Activated T-cell treated with anti-CD3 and anti-CD28 coated beads for 48 hours (primary cell): ENCODE results near the gene TMEM273.

Experiments used
- DNase-seq: peaks from one replicate; pipeline ENCODE4 v3.0.0-alpha.2; 2020; ENCODE audit warnings: low read depth

TMEM273 gene

DNA sequence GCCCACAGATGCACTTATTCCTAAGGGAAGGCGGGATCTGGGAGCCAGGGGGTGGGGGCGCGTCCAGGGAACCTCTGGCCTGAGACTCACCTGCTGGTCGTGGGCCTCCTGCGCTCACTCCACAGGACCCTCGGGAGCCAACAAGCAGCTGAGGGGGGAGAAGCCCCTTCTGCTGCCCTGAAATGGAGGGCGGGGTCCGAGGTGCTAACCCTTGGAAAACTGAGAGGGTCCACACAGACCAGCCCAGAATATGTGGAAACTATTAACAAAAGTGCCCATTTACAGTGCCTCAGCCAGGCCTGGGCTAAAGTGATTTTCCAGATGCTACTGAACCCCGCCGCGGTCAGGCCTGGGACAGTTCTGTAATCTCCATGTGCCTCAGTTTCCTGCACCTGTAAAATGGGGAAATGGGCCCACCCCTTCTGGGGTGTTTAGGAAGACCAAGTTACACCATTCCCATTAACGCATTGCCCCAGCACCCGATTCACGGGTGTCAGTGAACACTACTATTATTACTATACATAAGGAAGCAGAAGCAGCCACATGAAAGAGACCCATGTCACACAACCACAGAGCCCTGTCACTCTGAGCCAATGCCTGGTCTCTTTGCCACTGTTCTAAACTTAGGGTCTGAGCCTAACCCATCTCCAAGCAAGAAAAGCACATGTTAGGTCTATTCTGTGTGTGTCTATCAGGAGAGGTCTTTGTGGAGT is 72.2 kb downstream of the TMEM273 start:
- no peak for DNase-seq

DNA sequence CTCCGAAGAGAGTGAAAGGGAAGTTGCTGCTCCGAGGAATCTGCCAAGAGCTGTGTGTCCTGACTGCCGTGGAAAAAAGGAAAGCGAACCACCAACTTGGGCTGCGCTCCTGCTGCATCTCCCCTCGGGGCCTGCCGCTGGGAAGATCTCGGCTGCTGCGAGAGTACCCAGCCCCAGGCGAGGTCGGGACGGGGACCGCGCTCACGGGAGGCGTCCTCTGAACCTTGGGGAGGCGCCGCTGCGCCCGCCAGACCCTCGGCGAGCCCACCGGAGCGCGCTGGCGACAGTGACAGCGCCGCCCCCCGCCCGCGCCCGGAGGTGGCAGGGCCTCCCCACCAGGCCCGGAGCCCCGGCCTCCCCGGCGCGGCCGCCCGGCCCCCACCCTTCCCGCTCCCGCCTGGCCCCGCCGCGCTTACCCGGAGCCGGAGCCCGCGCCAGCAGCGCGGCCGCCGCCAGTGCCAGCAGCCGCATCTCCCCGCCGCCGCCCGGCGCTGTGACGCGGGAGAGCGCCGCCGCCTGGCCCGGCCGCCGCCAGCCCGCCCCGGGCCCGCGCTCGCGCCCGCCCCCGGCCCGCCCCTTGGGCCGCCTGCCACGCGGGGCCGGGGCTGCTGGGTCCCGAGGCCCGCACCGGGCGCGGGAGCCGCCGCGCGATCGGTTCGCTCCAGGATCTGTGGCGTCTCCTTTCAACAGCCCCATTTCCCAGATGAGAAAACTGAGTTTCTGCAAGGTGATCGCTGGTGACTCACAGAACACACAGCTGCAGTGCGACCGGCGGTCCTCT is 73.0 kb downstream of the TMEM273 start, which contains the start of gene VSTM4:
TSS of gene VSTM4 (minus strand) at position 508 of the 781 bp plus-strand sequence. CDS start at position 471, 37 bp downstream.
- DNase-seq: peak; percentile 17

DNA sequence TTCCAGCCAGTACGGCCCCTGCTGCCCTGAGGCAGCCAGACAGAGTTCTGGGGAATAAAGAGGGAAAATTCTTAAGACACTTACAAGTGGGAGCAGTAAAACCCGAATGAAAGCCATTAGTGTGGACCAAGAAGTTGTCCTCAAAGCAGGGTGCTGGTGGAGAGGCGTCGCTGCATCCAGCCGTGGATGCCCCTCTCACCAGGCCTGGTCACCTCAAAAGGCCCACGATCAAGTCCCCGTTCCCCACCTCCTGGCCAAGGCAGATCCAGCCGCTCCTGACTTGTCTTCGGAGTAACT is 73.5 kb downstream of the TMEM273 start:
- no peak for DNase-seq

DNA sequence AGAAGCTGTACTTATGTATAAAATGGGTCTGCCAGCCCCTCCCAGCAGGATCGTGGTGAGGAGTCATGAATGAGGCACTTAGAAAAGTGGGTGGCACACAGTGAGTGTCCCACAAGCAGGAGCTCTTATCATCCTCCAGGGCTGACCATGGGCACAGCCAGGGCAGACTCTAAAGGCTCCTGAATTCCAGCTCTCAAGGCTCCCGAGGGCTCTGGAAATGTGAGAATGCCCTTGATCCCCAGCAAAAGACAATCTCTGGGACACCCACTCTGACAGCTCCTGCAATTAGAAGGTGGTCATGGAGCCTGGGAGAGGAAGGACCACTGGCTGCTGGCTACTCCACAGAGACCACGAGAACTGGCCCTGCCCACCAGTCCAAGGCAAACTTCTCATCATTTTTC is 74.5 kb downstream of the TMEM273 start:
- no peak for DNase-seq

DNA sequence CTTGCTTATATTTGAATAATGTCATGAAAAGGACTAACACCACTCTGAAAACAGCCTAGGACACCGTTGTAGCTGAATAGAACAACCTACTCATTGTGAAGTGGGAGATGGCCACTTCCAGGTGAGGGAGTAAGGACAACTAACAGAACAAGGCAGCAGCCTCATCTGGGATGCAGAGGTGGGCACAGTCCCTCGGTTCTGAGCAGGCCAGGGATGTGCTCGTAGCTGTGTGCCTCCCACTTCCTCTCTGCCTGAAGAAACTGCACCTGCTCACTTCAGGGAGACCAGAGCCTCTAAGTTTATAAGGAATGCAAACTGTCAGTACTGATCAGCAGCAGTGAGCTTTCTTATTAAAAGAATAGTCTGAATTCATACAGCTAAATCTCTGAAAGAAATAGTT is 75.3 kb downstream of the TMEM273 start:
- DNase-seq: no peak

DNA sequence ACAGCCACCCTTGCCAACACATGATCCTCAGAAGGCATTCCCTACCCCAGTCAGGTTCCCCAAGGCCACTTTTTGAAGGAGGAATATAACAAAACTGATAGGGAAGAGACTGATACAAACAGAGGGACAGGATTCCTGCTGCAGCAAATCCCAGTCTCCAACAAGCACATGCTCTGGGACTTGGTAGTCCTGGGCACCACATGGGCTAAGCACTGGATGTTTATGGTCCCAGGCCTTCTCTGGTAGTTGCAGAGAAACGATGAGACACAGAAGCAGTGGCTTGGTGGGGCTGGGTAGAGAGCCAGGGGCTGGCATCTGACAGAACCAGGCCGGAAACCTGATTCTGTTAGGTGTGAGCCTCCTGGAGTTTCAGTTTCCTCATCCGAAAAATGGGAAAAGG is 76.1 kb downstream of the TMEM273 start:
- DNase-seq: no peak

DNA sequence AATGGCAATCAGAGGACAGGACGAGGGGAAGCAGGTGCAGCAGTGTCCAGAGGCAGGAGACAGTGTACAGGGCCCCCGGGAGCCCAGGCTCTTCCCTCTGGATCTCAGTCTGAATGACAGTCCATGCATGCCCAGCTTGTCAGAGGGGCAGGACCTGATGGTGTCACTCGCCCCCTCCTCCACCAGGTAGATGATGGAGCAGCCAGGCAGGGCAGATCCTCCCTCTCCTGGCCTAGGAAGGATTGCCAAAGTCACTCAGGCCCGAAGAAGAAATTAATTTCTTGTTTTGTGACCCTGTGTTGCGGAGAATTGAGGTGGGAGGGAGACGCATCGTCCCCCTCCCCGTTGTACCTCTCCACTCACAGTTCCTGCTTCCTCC is 76.9 kb downstream of the TMEM273 start:
- no peak for DNase-seq

DNA sequence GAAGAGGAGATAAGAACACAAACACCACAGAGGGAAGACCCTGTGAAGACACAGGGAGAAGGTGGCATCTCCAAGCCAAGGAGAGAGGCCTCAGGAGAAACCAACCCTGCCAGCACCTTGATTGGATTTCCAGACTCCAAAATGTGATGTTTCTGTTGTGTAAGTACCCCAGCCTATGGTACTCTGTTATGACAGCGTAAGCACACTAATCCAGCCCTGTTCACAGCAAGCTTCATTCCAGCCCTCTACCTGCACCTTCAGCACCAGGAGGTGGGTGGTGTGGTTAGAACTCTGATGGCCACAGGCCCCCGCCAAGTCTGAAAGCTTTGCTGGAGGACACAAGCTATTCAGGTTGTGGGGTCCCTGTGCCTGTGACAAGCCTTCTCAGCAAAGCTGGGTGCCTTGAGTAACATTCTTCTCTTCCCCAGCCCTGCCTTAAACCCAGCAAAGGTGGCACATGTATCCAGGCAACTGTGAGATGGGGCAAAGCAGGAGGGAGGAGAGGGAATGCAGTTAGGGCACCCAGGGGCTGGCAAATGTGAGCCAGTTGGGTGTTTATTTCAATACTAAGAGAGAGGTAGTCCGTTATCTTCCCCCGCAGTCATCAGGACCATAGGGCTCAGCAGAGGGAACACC is 77.4 kb downstream of the TMEM273 start:
- DNase-seq: no peak

DNA sequence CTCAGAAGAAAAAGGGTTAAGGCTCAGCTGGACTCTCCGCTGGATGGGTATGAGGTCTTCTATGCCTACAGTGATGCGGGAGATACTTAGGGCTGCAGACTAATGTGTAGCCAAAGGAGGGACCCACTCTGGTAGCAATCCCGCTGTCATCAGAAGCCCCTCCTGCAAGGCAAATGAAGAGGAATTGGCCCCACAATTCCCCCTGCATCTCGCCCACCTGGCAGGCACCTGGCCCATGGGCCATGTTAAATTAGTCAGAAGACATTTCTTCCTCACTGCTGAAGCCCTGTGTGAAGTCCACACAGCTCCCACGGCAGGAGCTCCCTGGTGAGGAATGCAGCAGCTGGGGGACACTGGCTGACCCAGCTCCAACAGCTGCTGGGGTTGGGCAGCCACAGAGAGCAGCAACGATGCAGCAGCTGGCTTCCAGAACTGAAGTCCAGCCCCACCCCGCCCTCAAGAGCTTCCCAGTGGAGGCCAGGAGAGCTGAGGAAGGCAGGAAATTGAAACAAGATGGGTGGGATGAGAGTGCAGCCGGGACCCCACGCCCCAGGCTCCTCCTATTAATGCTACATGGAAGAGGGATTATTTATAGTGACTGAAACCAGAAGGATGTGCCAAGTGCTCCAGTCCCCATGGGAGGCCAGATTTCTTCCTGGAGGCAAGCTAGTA is 78.4 kb downstream of the TMEM273 start:
- no peak for DNase-seq

DNA sequence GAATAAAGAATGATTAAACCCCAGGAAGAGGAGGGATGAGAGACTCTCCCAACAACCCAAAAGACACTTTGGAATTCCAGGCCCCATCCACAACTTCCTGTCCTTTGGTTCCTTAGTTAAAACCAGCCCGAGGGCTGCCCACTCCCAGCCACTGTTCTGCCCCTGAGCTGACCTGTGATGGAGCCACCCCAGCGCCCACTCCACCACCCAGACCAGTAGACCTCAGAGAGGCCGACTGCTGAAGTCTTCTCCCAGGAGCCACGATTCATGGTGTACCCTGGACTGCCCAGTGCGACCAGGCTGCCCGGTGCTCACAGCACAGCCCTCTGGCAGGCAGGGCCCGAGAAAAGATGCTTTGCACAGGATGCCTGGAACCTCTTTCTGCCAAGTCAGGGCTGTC is 79.5 kb downstream of the TMEM273 start:
- no peak for DNase-seq

DNA sequence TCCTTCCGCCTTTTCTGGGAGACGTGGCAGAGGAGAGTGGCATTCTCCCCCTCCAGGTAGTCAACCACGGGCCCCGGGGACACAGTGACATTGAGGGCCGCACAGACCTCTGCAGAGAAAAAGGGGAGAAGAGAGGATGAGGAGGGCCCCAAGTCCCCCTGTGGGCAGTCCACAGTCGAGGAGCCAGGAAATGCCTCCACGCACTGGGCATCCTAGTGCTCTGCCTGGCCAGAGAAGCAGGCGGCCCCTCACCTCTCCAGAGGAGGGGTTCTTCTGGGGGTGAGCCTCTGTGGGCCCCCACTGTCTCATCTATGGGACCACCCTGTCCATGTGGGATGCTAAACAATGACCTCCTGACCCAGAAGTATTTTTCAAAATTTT is 80.3 kb downstream of the TMEM273 start:
- no peak for DNase-seq

DNA sequence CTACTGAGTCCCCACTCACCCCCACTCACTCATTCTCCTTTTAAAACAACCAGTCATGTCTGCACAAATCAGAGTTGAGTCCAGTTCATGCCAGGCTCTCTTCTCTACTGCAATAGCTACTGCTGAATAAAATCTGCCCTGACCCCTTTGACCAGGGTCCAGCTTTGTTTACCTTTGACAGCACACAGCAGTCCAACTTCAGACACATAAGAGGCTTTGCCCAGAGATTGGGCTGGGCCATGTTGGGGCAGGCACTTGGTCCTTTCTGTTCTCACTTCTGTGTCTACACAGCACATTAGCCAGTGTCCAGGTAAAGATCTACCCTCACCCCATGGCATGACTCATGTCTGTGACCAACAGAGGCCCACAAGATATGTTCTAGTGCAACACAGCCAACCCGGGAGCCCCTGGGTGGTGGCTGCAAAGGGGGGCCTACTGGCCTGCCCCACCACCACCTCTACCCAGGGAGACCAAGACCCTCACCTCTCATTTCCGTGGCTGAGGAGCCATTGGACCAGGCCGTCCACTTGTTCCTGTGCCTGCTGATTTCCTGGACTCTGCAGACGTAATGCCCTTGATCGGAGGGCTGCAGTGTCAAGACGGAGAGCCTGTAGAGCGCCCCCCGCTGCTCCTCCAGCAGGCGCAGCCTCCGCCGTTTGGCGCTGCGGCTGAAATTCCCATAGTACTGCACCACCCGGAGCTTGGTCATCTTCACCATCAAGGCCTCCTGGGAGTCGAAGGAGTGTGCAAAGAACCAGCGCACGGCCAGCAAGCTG is 80.9 kb downstream of the TMEM273 start:
- DNase-seq: no peak

DNA sequence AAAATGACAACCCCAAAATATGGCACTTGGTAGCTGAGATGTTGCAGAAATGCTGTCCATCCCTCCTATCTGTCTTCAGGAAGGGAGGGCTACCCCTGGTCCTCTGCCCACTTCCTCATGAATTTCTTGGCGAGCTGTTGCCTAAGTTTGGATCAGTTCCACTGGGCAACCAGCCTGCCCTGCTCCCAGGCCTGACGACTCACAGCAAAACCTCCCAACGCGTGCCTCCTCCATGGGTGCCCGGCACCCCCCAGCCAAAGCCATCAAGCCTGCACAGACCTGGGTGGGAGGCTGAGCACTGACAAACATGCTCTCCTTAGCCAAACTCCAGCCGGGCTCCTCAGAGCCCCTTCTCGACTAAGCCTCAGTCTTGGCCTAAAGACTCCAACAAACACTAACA is 81.7 kb downstream of the TMEM273 start:
- DNase-seq: no peak

DNA sequence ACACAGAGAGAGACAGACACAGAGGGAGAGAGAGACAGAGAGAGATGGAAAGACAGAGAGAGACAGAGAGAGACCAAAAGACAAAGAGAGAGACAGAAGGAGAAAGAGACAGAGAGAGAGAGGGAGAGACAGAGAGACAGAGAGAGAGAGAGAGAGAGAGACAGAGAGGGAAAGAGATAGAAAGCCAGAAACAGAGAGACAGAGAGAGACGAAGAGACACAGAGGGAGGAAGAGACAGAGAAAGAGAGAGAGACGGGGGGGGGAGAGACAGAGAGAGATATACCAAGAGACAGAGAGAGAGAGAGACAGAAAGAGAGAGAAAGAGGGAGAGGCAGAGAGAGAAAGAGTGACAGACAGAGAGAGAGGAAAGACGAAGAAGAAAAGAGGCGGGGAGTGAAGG is 83.1 kb downstream of the TMEM273 start:
- no peak for DNase-seq
